ENCODE data around the gene GPR32. TPM values are rescaled to one million over a fixed set of nuclear protein-coding genes. Genes with fewer than 3 reads are reported as not detected.

The GPR32 gene
- total RNA-seq, 4 donors from 2014 or later: not detected

- peaks cover 32% of the 10 kb centered on the region for H3K27me3 ChIP-seq
- no peaks in the 10 kb centered on the region for H3K36me3 ChIP-seq
- DNase-seq (ENCODE audit: low spot score in 2 of 2): peak in 1 of 2 donors; percentile 67
- H3K4me1 ChIP-seq: peaks cover 59% of the 10 kb centered on the region
- peak overlapping the region; percentile 61 for H3K4me3 ChIP-seq
- peak overlapping the region; percentile 7 for H3K27ac ChIP-seq
- TF ChIP-seq CTCF (IDR thresholded peaks at IDR 0.05) (no peak), POLR2AphosphoS5 (IDR thresholded peaks at IDR 0.05) (no peak), POLR2A (IDR thresholded peaks at IDR 0.05) (no peak), EP300 (IDR thresholded peaks at IDR 0.05) (no peak)
- H3K9me3 ChIP-seq: no peaks in the 10 kb centered on the region
- 8% methylated on average over 21 of the region's 31 CpGs for WGBS
Measured at GRCh38 chr19:50723735-50724521, 46.3 kb upstream of the GPR32 start.

GRCh38 chr19:50724522-50725217 is 45.6 kb upstream of the GPR32 start:
- Histone ChIP-seq H3K27me3 (peaks cover 25% of the 10 kb centered on the region), H3K9me3 (no peaks in the 10 kb centered on the region), H3K4me3 (peak overlapping the region; percentile 61), H3K4me1 (peaks cover 52% of the 10 kb centered on the region), H3K36me3 (no peaks in the 10 kb centered on the region), H3K27ac (peak overlapping the region; percentile 62)
- peak in 1 of 2 donors; percentile 32 for TF ChIP-seq POLR2A (IDR thresholded peaks at IDR 0.05)
- peak; percentile 76 to 94 for TF ChIP-seq CTCF (IDR thresholded peaks at IDR 0.05)
- TF ChIP-seq EP300 (IDR thresholded peaks at IDR 0.05): no peak
- TF ChIP-seq POLR2AphosphoS5 (IDR thresholded peaks at IDR 0.05): no peak
- peak; percentile 99 for DNase-seq (ENCODE audit: low spot score in 2 of 2)
- 4% methylated on average over 49 of the region's 65 CpGs for WGBS

GRCh38 chr19:50725218-50725910 is 44.9 kb upstream of the GPR32 start:
- no peaks in the 10 kb centered on the region for H3K36me3 ChIP-seq
- H3K4me3 ChIP-seq: peak overlapping the region; percentile 61
- peak overlapping the region; percentile 62 for H3K27ac ChIP-seq
- H3K9me3 ChIP-seq: no peaks in the 10 kb centered on the region
- H3K27me3 ChIP-seq: peaks cover 23% of the 10 kb centered on the region
- WGBS: 6% methylated on average over 18 of the region's 52 CpGs
- H3K4me1 ChIP-seq: peaks cover 45% of the 10 kb centered on the region
- TF ChIP-seq POLR2AphosphoS5 (IDR thresholded peaks at IDR 0.05) (peak in 1 of 3 donors; percentile 41), EP300 (IDR thresholded peaks at IDR 0.05) (no peak)
- no peak for DNase-seq (ENCODE audit: low spot score in 2 of 2)

- Histone ChIP-seq H3K27ac (no peak overlapping the region), H3K9me3 (no peaks in the 10 kb centered on the region), H3K36me3 (no peaks in the 10 kb centered on the region), H3K4me1 (peaks cover 45% of the 10 kb centered on the region), H3K27me3 (peaks cover 23% of the 10 kb centered on the region), H3K4me3 (peak overlapping the region; percentile 61)
- no peak for TF ChIP-seq POLR2AphosphoS5 (IDR thresholded peaks at IDR 0.05)
- TF ChIP-seq POLR2A (IDR thresholded peaks at IDR 0.05): no peak
- no peak for TF ChIP-seq EP300 (IDR thresholded peaks at IDR 0.05)
- TF ChIP-seq CTCF (IDR thresholded peaks at IDR 0.05): no peak
- 82% methylated on average over 9 of the region's 9 CpGs for WGBS
- DNase-seq (ENCODE audit: low spot score in 2 of 2): no peak
Measured at GRCh38 chr19:50725911-50726230, 44.4 kb upstream of the GPR32 start.

- Histone ChIP-seq H3K36me3 (no peaks in the 10 kb centered on the region), H3K27ac (no peak overlapping the region), H3K27me3 (peaks cover 18% of the 10 kb centered on the region), H3K4me1 (peaks cover 37% of the 10 kb centered on the region), H3K4me3 (no peak overlapping the region), H3K9me3 (no peaks in the 10 kb centered on the region)
- peak; percentile 81 to 88 for DNase-seq (ENCODE audit: low spot score in 2 of 2)
- TF ChIP-seq POLR2AphosphoS5 (IDR thresholded peaks at IDR 0.05) (no peak), EP300 (IDR thresholded peaks at IDR 0.05) (no peak), POLR2A (IDR thresholded peaks at IDR 0.05) (no peak), CTCF (IDR thresholded peaks at IDR 0.05) (no peak)
- 22% methylated on average over 34 of the region's 39 CpGs for WGBS
Measured at GRCh38 chr19:50728084-50728737, 42.1 kb upstream of the GPR32 start.
